Tracheal epithelial cell (primary cell): ENCODE measurements around the gene SOST. TPM values are rescaled to one million over a fixed set of nuclear protein-coding genes. Genes with fewer than 3 reads are reported as not detected.

Experiments
- total RNA-seq: library from RNA; depleted of rRNA; stranded (reverse); fragments of >200 nt; gene quantifications from 2 replicates; pipeline ENCODE4 v1.2.1, GENCODE V29; 2014

SOST gene
- under 0.01 TPM in 1 of 2 replicates, not detected in the other for total RNA-seq

GRCh38 chr17:43758497-43759174, at the start of gene SOST:
SOST (minus strand) TSS chr17:43758791; CDS start chr17:43758741, 50 bp downstream.

GRCh38 chr17:43780135-43780534, 21.5 kb upstream of the SOST start, which contains the start of gene CFAP97D1:
CFAP97D1 (plus strand) TSS chr17:43780435; CDS start chr17:43780463, 28 bp downstream.

DNA sequence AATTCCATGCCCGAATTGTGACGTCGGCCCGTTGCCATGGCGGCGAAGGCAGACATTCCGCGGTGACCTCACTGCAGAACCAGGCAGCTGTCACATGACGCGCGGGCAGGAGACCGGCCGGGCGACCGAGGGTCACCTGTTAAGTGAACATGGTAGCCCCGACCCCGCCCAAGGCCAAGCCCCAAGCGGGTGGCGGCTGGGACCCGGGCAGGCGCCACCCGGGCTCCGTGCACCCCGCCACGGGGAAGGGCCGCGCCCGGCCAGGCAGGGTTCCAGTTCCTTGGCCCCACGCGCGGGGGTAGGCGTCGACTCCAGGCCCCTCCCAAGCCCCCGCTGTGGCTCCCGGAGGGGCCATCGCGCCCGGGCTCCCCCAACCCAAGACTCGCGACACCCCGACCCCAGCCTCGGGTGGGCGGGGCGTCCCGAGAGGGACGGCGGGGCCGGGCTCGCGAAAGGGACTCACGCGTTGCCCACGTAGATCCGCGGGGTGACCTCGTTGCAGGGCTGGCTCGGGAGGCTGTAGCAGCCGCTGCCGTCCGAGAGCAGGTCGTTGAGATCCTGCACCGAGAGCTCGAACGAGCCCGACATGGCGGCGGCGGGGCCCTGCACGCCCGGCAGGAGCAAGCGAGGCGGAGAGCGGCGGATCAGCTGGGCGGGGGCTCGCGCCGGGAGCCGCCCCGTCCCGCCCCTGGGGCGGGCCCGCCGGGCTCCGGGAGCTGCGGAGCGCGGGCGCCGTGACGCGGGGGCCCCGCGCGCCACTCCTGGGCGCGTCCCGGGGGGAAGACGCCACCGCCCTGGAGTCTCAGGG, 19.9 kb upstream of the SOST start, which contains the start of gene DUSP3:
Gene DUSP3 (minus strand): TSS at position 641 of the 808 bp plus-strand sequence. CDS start 53 bp downstream, at position 588.

Other genes starting within 250 kb of the SOST start
- gene ETV4, start 212.5 kb downstream of the SOST start, total RNA-seq, result 4.7 and 5.1 TPM in 2 replicates
- 1.2 TPM in 1 of 2 replicates, not detected in the other for gene MEOX1, start 96.9 kb downstream of the SOST start, total RNA-seq
- gene DUSP3, start 20.2 kb upstream of the SOST start, total RNA-seq, result 39.4 and 69.2 TPM in 2 replicates
- gene CFAP97D1, start 21.6 kb upstream of the SOST start, total RNA-seq, result not detected in 2 replicates
- 8.2 and 10.0 TPM in 2 replicates for gene MPP3, start 74.4 kb upstream of the SOST start, total RNA-seq
- not detected in 2 replicates for gene CD300LG, start 88.4 kb upstream of the SOST start, total RNA-seq
- gene MPP2, start 148.7 kb upstream of the SOST start, total RNA-seq, result 0.21 and 0.96 TPM in 2 replicates
- gene PPY, start 183.7 kb upstream of the SOST start, total RNA-seq, result not detected in 2 replicates
- 2.1 TPM in 1 of 2 replicates, not detected in the other for gene PYY, start 195.1 kb upstream of the SOST start, total RNA-seq
- 31.1 and 33.7 TPM in 2 replicates for gene NAGS, start 245.8 kb upstream of the SOST start, total RNA-seq